IPS DF 6.9 (cell line): ENCODE data around the gene FRMD4A.

Experiments
- DNase-seq: peaks from one replicate; pipeline ENCODE4 v3.0.0-alpha.2; 2013; ENCODE audit warnings: low read depth, low spot score
- H3K27ac ChIP-seq: one replicate; pipeline ENCODE4 v1.5.1; 2013; ENCODE audit warnings: low read length, control low read depth
- H3K27me3 ChIP-seq: 2 replicates; pipeline ENCODE4 v1.6.1; 2013; ENCODE audit warnings: mild to moderate bottlenecking, low read length; ENCODE audit not compliant: control insufficient read depth, insufficient read depth
- H3K36me3 ChIP-seq: 2 replicates; pipeline ENCODE4 v1.6.1; 2013; ENCODE audit warnings: low read length; ENCODE audit not compliant: control insufficient read depth, insufficient read depth
- H3K4me1 ChIP-seq: 2 replicates; pipeline ENCODE4 v1.6.1; 2013; ENCODE audit warnings: low read length; ENCODE audit not compliant: control insufficient read depth, insufficient read depth
- H3K4me3 ChIP-seq: 2 replicates; pipeline ENCODE4 v1.5.1; 2013; ENCODE audit warnings: mild to moderate bottlenecking, low read length
- H3K9me3 ChIP-seq: 2 replicates; pipeline ENCODE4 v1.6.1; 2013; ENCODE audit warnings: low read length, inconsistent platforms; ENCODE audit not compliant: control insufficient read depth, insufficient read depth
- WGBS: extraction: QIAGEN DNeasy Blood & Tissue Kit; methylation state at CpG from one replicate; pipeline ENCODE4 v1.1.7; 2013; ENCODE audit warnings: mixed read lengths, missing lambda C conversion rate; ENCODE audit not compliant: insufficient read length, insufficient coverage; 5-methylcytosine and 5-hydroxymethylcytosine counted together

Gene FRMD4A

GRCh38 chr10:13709931-13710650, 620.6 kb downstream of the FRMD4A start:
- Histone ChIP-seq H3K9me3 (no peaks in the 10 kb centered on the region), H3K36me3 (no peaks in the 10 kb centered on the region; the same call in 1 of the 2 replicates), H3K27ac (no peak overlapping the region), H3K4me1 (peaks cover 9% of the 10 kb centered on the region), H3K4me3 (no peak overlapping the region), H3K27me3 (no peaks in the 10 kb centered on the region)
- WGBS, result no CpG with 5 or more reads among the region's 12 CpGs
- no peak for DNase-seq

- H3K27me3 ChIP-seq, result no peaks in the 10 kb centered on the region
- no peak for DNase-seq
- H3K4me3 ChIP-seq, result no peak overlapping the region
- no peaks in the 10 kb centered on the region; the same call in 1 of the 2 replicates for H3K36me3 ChIP-seq
- H3K9me3 ChIP-seq, result no peaks in the 10 kb centered on the region
- no CpG with 5 or more reads among the region's 8 CpGs for WGBS
- no peak overlapping the region for H3K27ac ChIP-seq
- peaks cover 9% of the 10 kb centered on the region for H3K4me1 ChIP-seq
Observed at GRCh38 chr10:13708256-13708990, 622.3 kb downstream of the FRMD4A start.

DNA sequence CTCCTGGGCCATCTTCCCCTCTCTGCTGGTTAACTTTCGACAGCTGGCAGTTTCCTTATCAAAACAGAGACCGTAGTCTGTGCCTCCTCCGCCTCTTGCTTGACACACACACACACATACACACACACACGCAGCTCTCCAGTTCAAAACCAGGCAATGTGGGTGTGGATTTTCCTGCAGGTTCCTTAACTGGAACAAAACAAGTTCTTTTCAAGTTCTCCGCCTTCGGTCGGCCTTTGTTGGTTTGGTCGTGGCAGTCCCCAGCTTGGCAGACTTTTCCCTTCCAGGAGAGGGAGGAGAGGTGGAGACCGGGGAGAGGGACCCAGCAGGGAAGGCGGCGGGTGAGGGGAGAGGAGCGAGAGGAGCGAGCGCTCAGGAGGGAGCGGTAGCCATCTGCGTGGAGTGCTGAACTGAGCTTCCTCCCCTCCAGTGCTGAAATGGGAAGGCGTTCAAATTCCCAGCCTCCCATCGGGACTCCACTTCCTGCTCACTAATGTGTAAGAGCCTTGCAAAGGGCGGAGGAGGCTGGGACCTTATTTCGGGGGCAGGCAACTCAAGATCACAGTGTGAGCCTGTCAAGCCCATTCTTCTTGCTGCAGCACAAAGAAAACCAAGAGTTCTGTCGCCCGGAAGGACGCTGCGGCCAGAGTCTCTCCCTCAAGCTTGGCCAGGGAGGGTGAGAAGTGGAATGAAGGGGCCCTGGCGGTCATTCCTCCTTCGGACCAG, 623.4 kb downstream of the FRMD4A start:
- Histone ChIP-seq H3K36me3 (no peaks in the 10 kb centered on the region; the same call in 1 of the 2 replicates), H3K4me1 (peaks cover 9% of the 10 kb centered on the region), H3K9me3 (no peaks in the 10 kb centered on the region), H3K27me3 (no peaks in the 10 kb centered on the region), H3K4me3 (peak overlapping the region; percentile 18; the same call in 1 of the 2 replicates), H3K27ac (no peak overlapping the region)
- WGBS, result no CpG with 5 or more reads among the region's 26 CpGs
- peak; percentile 70 for DNase-seq

DNA sequence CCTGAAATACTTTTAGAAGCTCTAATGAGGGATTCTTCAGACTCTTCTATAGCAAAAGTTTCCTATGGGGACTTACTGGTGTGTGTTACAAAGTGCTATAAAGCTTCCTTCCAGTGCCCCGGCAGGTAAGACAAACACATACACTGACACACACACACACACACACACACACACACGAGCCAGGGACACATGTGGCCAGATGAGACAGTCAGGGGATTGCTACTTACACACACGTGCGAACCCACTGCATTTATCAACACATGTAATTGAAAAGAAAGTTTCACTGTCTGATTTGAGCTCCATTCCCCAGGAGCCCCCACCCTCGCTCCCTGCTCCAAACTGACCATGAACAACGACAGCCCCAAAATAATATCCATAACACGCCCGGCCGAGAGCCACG, 624.1 kb downstream of the FRMD4A start:
- DNase-seq, result no peak
- Histone ChIP-seq H3K36me3 (no peaks in the 10 kb centered on the region; the same call in 1 of the 2 replicates), H3K4me1 (peaks cover 9% of the 10 kb centered on the region), H3K27ac (no peak overlapping the region), H3K27me3 (no peaks in the 10 kb centered on the region), H3K4me3 (no peak overlapping the region; the same call in 1 of the 2 replicates), H3K9me3 (no peaks in the 10 kb centered on the region)
- no CpG with 5 or more reads among the region's 10 CpGs for WGBS

GRCh38 chr10:13706175-13706574, 624.5 kb downstream of the FRMD4A start:
- no peak for DNase-seq
- Histone ChIP-seq H3K9me3 (no peaks in the 10 kb centered on the region), H3K4me3 (no peak overlapping the region), H3K27me3 (no peaks in the 10 kb centered on the region), H3K36me3 (peaks cover 2% of the 10 kb centered on the region), H3K27ac (no peak overlapping the region), H3K4me1 (peaks cover 8% of the 10 kb centered on the region)
- no CpG with 5 or more reads among the region's 4 CpGs for WGBS

DNA sequence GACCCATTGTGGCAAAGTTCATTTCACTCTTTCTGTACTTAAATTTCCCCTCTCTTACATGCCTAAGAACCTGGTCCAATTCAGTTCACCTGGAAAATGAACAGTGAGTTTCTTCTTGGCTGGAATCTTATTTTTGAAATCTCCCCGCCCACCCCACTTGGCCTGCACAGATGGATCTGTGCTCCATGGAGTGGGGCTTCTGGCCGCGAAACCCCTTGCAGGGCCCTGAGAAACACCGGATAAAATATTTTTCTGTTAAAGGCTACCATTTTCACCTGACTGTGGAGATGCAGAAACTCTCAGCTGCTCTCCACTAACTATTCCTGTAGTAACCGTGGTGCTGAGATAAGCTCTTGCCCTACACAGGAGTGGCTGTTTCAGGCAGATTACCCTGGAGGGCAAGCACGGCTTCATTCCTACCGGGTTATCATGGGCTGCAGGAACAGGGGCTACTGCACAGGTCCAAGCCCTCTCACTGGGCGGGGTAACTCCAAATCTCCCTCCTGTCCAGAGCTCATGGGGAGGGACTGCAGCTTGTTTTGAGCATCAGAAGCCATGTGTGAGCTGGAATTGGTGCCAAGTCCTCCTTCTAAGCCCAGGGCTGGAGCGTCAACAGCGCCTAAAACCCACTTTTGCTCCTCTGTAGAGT, 625.1 kb downstream of the FRMD4A start:
- Histone ChIP-seq H3K27me3 (no peaks in the 10 kb centered on the region), H3K4me1 (peaks cover 7% of the 10 kb centered on the region), H3K27ac (no peak overlapping the region), H3K4me3 (no peak overlapping the region), H3K36me3 (peaks cover 4% of the 10 kb centered on the region; the same call in 1 of the 2 replicates), H3K9me3 (no peaks in the 10 kb centered on the region)
- no peak for DNase-seq
- no CpG with 5 or more reads among the region's 10 CpGs for WGBS

DNA sequence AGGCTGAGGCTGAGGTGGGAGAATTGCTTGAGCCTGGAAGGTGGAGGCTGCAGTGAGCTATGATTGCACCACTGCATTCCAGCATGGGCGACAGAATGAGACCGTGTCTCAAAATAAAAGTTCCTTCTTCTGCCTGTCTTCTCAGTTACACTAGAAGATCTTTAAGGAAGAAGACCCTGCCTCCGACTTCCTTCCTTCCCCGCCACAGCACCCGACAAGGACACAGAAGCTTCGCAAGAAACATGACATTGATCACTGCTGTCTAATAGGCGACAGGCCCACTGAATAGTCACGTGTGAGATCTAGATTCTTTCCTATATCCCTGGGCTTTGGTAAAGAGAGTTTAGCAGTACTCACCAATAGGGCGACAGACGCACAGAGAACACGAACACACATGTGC, 625.8 kb downstream of the FRMD4A start:
- Histone ChIP-seq H3K9me3 (no peaks in the 10 kb centered on the region), H3K27me3 (no peaks in the 10 kb centered on the region), H3K4me1 (peaks cover 6% of the 10 kb centered on the region), H3K27ac (no peak overlapping the region), H3K36me3 (peaks cover 4% of the 10 kb centered on the region; the same call in 1 of the 2 replicates), H3K4me3 (no peak overlapping the region)
- no CpG with 5 or more reads among the region's 11 CpGs for WGBS
- DNase-seq, result no peak

GRCh38 chr10:13703997-13704536, 626.7 kb downstream of the FRMD4A start:
- no peak overlapping the region for H3K27ac ChIP-seq
- no CpG with 5 or more reads among the region's 8 CpGs for WGBS
- DNase-seq, result no peak
- peaks cover 5% of the 10 kb centered on the region for H3K4me1 ChIP-seq
- H3K9me3 ChIP-seq, result no peaks in the 10 kb centered on the region
- H3K4me3 ChIP-seq, result no peak overlapping the region
- no peaks in the 10 kb centered on the region for H3K27me3 ChIP-seq
- peaks cover 4% of the 10 kb centered on the region; the same call in 1 of the 2 replicates for H3K36me3 ChIP-seq

GRCh38 chr10:13703101-13703818, 627.5 kb downstream of the FRMD4A start:
- DNase-seq, result no peak
- Histone ChIP-seq H3K36me3 (peaks cover 4% of the 10 kb centered on the region; the same call in 1 of the 2 replicates), H3K27me3 (no peaks in the 10 kb centered on the region), H3K27ac (no peak overlapping the region), H3K9me3 (no peaks in the 10 kb centered on the region), H3K4me3 (no peak overlapping the region), H3K4me1 (peaks cover 5% of the 10 kb centered on the region)
- WGBS, result no CpG with 5 or more reads among the region's 15 CpGs
